Neural progenitor cell (in vitro differentiated cells): Measurements from ENCODE around the gene TICAM1. TPM values are rescaled to one million over a fixed set of nuclear protein-coding genes. Genes with fewer than 3 reads are reported as not detected.

Source experiments
- DNase-seq: peaks from one replicate; pipeline ENCODE4 v3.0.0-alpha.2; 2016; ENCODE audit warnings: low spot score
- H2AFZ ChIP-seq: fragments of 200-600 bp; sonication (generic); replicated peaks from 2 replicates; pipeline ENCODE4 v1.6.1; 2016; ENCODE audit warnings: antibody characterized with exemption
- H3F3A ChIP-seq: fragments of 200-600 bp; sonication (generic); 2 replicates; pipeline ENCODE4 v1.6.1; 2016; ENCODE audit warnings: antibody characterized with exemption, low read depth
- H3K27ac ChIP-seq: fragments of 200-600 bp; sonication (generic); 2 replicates; pipeline ENCODE4 v1.5.1; 2016; ENCODE audit warnings: mild to moderate bottlenecking
- H3K27me3 ChIP-seq: fragments of 200-600 bp; sonication (generic); 2 replicates; pipeline ENCODE4 v1.6.1; 2016; ENCODE audit warnings: mild to moderate bottlenecking, moderate library complexity
- H3K36me3 ChIP-seq: fragments of 200-600 bp; sonication (generic); 2 replicates; pipeline ENCODE4 v1.5.1; 2016
- H3K4me1 ChIP-seq: fragments of 200-600 bp; sonication (generic); 2 replicates; pipeline ENCODE4 v1.6.1; 2016; ENCODE audit warnings: mixed run types
- H3K4me2 ChIP-seq: fragments of 200-600 bp; sonication (generic); 2 replicates; pipeline ENCODE4 v1.6.1; 2016
- H3K4me3 ChIP-seq: fragments of 200-600 bp; sonication (generic); 2 replicates; pipeline ENCODE4 v1.5.1; 2016
- H3K79me2 ChIP-seq: fragments of 200-600 bp; sonication (generic); 2 replicates; pipeline ENCODE4 v1.6.1; 2016; ENCODE audit warnings: low read depth
- H3K9ac ChIP-seq: fragments of 200-600 bp; sonication (generic); 2 replicates; pipeline ENCODE4 v1.6.1; 2016
- H3K9me3 ChIP-seq: fragments of 200-600 bp; sonication (generic); 2 replicates; pipeline ENCODE4 v1.5.1; 2016; ENCODE audit warnings: low read depth
- H4K20me1 ChIP-seq: fragments of 200-600 bp; sonication (generic); 2 replicates; pipeline ENCODE4 v1.6.1; 2016; ENCODE audit warnings: low read depth
- H3K27ac Mint-ChIP-seq: 3 replicates; pipeline ENCODE4 v1.8.0; 2021; ENCODE audit warnings: mixed read lengths
- H3K27me3 Mint-ChIP-seq: 2 replicates; pipeline ENCODE4 v1.8.0; 2022; ENCODE audit warnings: low read depth, mild to moderate bottlenecking, inconsistent platforms, moderate library complexity, mixed read lengths; ENCODE audit not compliant: insufficient read depth
- H3K36me3 Mint-ChIP-seq: 3 replicates; pipeline ENCODE4 v1.8.0; 2021; ENCODE audit warnings: mixed read lengths
- H3K4me1 Mint-ChIP-seq: 3 replicates; pipeline ENCODE4 v1.8.0; 2021; ENCODE audit warnings: mixed read lengths
- H3K4me3 Mint-ChIP-seq: 3 replicates; pipeline ENCODE4 v1.8.0; 2021; ENCODE audit warnings: mild to moderate bottlenecking, moderate library complexity, mixed read lengths
- H3K9me3 Mint-ChIP-seq: 3 replicates; pipeline ENCODE4 v1.8.0; 2020; ENCODE audit warnings: mixed read lengths
- CTCF ChIP-seq: fragments of 200-600 bp; sonication (generic); IDR thresholded peaks from 2 replicates; pipeline ENCODE4 v1.5.1; 2017; ENCODE audit warnings: antibody characterized with exemption, mild to moderate bottlenecking
- EZH2 ChIP-seq: fragments of 200-600 bp; sonication (generic); IDR thresholded peaks from 2 replicates; pipeline ENCODE4 v1.6.1; 2017; ENCODE audit warnings: antibody characterized with exemption, mild to moderate bottlenecking, moderate library complexity
- EZH2phosphoT487 ChIP-seq: fragments of 200-600 bp; sonication (generic); IDR thresholded peaks from 2 replicates; pipeline ENCODE4 v1.6.1; 2017; ENCODE audit warnings: antibody characterized with exemption
- total RNA-seq: library from RNA; depleted of rRNA; stranded (reverse); fragments of >200 nt; gene quantifications from 2 replicates; pipeline ENCODE4 v1.2.3, GENCODE V29; 2015; ENCODE audit warnings: low replicate concordance

The TICAM1 gene
- total RNA-seq, 1 donor from 2014 or later, result not detected

GRCh38 chr19:4870025-4870700 lies 38.7 kb upstream of the TICAM1 start:
- peaks cover 14% of the 10 kb centered on the region for H3K4me1 Mint-ChIP-seq
- no peaks in the 10 kb centered on the region for H3K4me1 ChIP-seq
- no peaks in the 10 kb centered on the region for H3K36me3 ChIP-seq
- peak overlapping the region; percentile 53 for H3K27ac Mint-ChIP-seq
- H3K4me2 ChIP-seq, result no peak overlapping the region
- TF ChIP-seq EZH2phosphoT487, result no peak
- TF ChIP-seq CTCF, result no peak
- TF ChIP-seq EZH2, result no peak
- peaks cover 17% of the 10 kb centered on the region for H3K27me3 Mint-ChIP-seq
- H3K27me3 ChIP-seq, result no peaks in the 10 kb centered on the region
- peaks cover 22% of the 10 kb centered on the region for H3K79me2 ChIP-seq
- H3K27ac ChIP-seq, result no peak overlapping the region
- no peak overlapping the region for H3K9ac ChIP-seq
- no peaks in the 10 kb centered on the region for H3K9me3 Mint-ChIP-seq
- peak overlapping the region; percentile 60 for H3K4me3 Mint-ChIP-seq
- no peaks in the 10 kb centered on the region for H3K36me3 Mint-ChIP-seq
- H3K9me3 ChIP-seq, result no peaks in the 10 kb centered on the region
- no peak for DNase-seq
- H3K4me3 ChIP-seq, result no peak overlapping the region
- peaks cover 16% of the 10 kb centered on the region for H4K20me1 ChIP-seq
- no peak overlapping the region for H2AFZ ChIP-seq
- H3F3A ChIP-seq, result peaks cover 5% of the 10 kb centered on the region

GRCh38 chr19:4868286-4868834 lies 36.8 kb upstream of the TICAM1 start:
- peaks cover 14% of the 10 kb centered on the region for H3K4me1 Mint-ChIP-seq
- H3K27me3 ChIP-seq, result no peaks in the 10 kb centered on the region
- H3K9me3 ChIP-seq, result no peaks in the 10 kb centered on the region
- no peak for TF ChIP-seq EZH2
- no peak for TF ChIP-seq EZH2phosphoT487
- H3K9me3 Mint-ChIP-seq, result no peaks in the 10 kb centered on the region
- no peaks in the 10 kb centered on the region for H3K36me3 Mint-ChIP-seq
- H3K27me3 Mint-ChIP-seq, result peaks cover 12% of the 10 kb centered on the region
- H3F3A ChIP-seq, result peaks cover 5% of the 10 kb centered on the region
- no peaks in the 10 kb centered on the region for H3K36me3 ChIP-seq
- DNase-seq, result no peak
- no peak overlapping the region for H3K27ac Mint-ChIP-seq
- no peak overlapping the region for H3K27ac ChIP-seq
- peaks cover 36% of the 10 kb centered on the region for H3K79me2 ChIP-seq
- no peak overlapping the region for H3K4me2 ChIP-seq
- H3K4me3 Mint-ChIP-seq, result peak overlapping the region; percentile 88
- H3K4me3 ChIP-seq, result no peak overlapping the region
- no peak overlapping the region for H3K9ac ChIP-seq
- H2AFZ ChIP-seq, result no peak overlapping the region
- H4K20me1 ChIP-seq, result peaks cover 25% of the 10 kb centered on the region
- no peaks in the 10 kb centered on the region for H3K4me1 ChIP-seq

- H3K36me3 ChIP-seq, result no peaks in the 10 kb centered on the region
- Mint-ChIP-seq H3K36me3 (no peaks in the 10 kb centered on the region), H3K27me3 (peaks cover 11% of the 10 kb centered on the region), H3K4me3 (peak within 1 kb of the TSS; percentile 88), H3K4me1 (peaks cover 14% of the 10 kb centered on the region), H3K27ac (peak within 1 kb of the TSS; percentile 42), H3K9me3 (no peaks in the 10 kb centered on the region)
- peak within 1 kb of the TSS; percentile 97 for H3K4me3 ChIP-seq
- no peaks in the 10 kb centered on the region for H3K9me3 ChIP-seq
- H3K4me2 ChIP-seq, result peak within 1 kb of the TSS; percentile 85
- H3K27me3 ChIP-seq, result no peaks in the 10 kb centered on the region
- H3K27ac ChIP-seq, result no peak within 1 kb of the TSS
- TF ChIP-seq CTCF (no peak), EZH2 (no peak), EZH2phosphoT487 (no peak)
- H4K20me1 ChIP-seq, result peaks cover 28% of the 10 kb centered on the region
- H3K4me1 ChIP-seq, result no peaks in the 10 kb centered on the region
- peak within 1 kb of the TSS; percentile 69 for H3K9ac ChIP-seq
- peaks cover 5% of the 10 kb centered on the region for H3F3A ChIP-seq
- DNase-seq, result peak; percentile 95
- peak within 1 kb of the TSS; percentile 89 for H2AFZ ChIP-seq
- peaks cover 39% of the 10 kb centered on the region for H3K79me2 ChIP-seq
These were observed 36.2 kb upstream of the TICAM1 start, which contains the start of gene PLIN3 for GRCh38 chr19:4867534-4868285. TSS of gene PLIN3 (minus strand) at chr19:4867667. CDS start at chr19:4861394, 6,273 bp downstream.
